ENCODE results near the gene HEPACAM.
A peak's percentile ranks its signal among the peaks of the same experiment; 100 is the strongest.

The HEPACAM gene

GRCh38 chr11:124893781-124894401 lies 42.0 kb downstream of the HEPACAM start:
- Histone ChIP-seq H3K36me3 (ENCODE audit: control insufficient read depth in 4 of 4, insufficient read depth in 4 of 4, low read length in 3 of 4) (peaks cover 0 to 50% (median 3%) of the 10 kb centered on the region in 4 experiments), H3K27ac (ENCODE audit: insufficient read depth in 1 of 2, low read depth in 1 of 2, low read length in 2 of 2, poor library complexity in 1 of 2, severe bottlenecking in 2 of 2) (peak overlapping the region in 1 of 2 experiments; percentile 32), H3K27me3 (replicated peaks in 2 of 5; ENCODE audit: control insufficient read depth in 4 of 5, insufficient read depth in 5 of 5, low read length in 4 of 5) (no peaks in the 10 kb centered on the region), H3K9me3 (ENCODE audit: control extremely low read depth in 1 of 5, control insufficient read depth in 4 of 5, insufficient read depth in 2 of 5, low read depth in 1 of 5, low read length in 4 of 5) (no peaks in the 10 kb centered on the region), H3K4me3 (ENCODE audit: control insufficient read depth in 1 of 7, extremely low read depth in 1 of 7, insufficient read depth in 4 of 7, low read depth in 2 of 7, low read length in 6 of 7) (no peak overlapping the region), H3K4me1 (ENCODE audit: control extremely low read depth in 1 of 4, control insufficient read depth in 4 of 4, insufficient read depth in 4 of 4, low read length in 3 of 4) (peaks cover 2 to 60% (median 39%) of the 10 kb centered on the region in 4 experiments)
- no peak for DNase-seq
- ChIA-PET POLR2A (interaction anchor here (2.0 kb wide), 1 partner anchor 18 kb away, joined by 5 read pairs; no protein-coding TSS in a partner anchor), CTCF (interaction anchor here (0.6 to 5.3 kb wide), 3 partner anchors 12 to 99 kb away, joined by 3 to 39 read pairs (median 19); no protein-coding TSS in a partner anchor)
- 98% methylated on average over 12 of the region's 14 CpGs for WGBS (ENCODE audit: insufficient coverage)

- peaks cover 0 to 53% (median 7%) of the 10 kb centered on the region in 4 experiments for H3K36me3 ChIP-seq (ENCODE audit: control insufficient read depth in 4 of 4, insufficient read depth in 4 of 4, low read length in 3 of 4)
- 54% methylated on average over 8 of the region's 9 CpGs for WGBS (ENCODE audit: insufficient coverage)
- peaks cover 2 to 50% (median 29%) of the 10 kb centered on the region in 4 experiments for H3K4me1 ChIP-seq (ENCODE audit: control extremely low read depth in 1 of 4, control insufficient read depth in 4 of 4, insufficient read depth in 4 of 4, low read length in 3 of 4)
- peak; percentile 58 to 86 (median 78) for DNase-seq
- ChIA-PET POLR2A (interaction anchor here (1.0 to 2.0 kb wide), 2 partner anchors 11 to 17 kb away, joined by 3 to 5 read pairs; no protein-coding TSS in a partner anchor), CTCF (interaction anchor here (1.0 to 5.3 kb wide), 6 partner anchors 10 to 55 kb away, joined by 3 to 39 read pairs (median 4); partner anchors contain the start of gene ROBO3)
- no peaks in the 10 kb centered on the region for H3K9me3 ChIP-seq (ENCODE audit: control extremely low read depth in 1 of 5, control insufficient read depth in 4 of 5, insufficient read depth in 2 of 5, low read depth in 1 of 5, low read length in 4 of 5)
- H3K27ac ChIP-seq (ENCODE audit: insufficient read depth in 1 of 2, low read depth in 1 of 2, low read length in 2 of 2, poor library complexity in 1 of 2, severe bottlenecking in 2 of 2) = peak overlapping the region in 1 of 2 experiments; percentile 30
- H3K4me3 ChIP-seq (ENCODE audit: control insufficient read depth in 1 of 7, extremely low read depth in 1 of 7, insufficient read depth in 4 of 7, low read depth in 2 of 7, low read length in 6 of 7) = no peak overlapping the region
- H3K27me3 ChIP-seq (replicated peaks in 2 of 5; ENCODE audit: control insufficient read depth in 4 of 5, insufficient read depth in 5 of 5, low read length in 4 of 5) = no peaks in the 10 kb centered on the region
These were observed 42.9 kb downstream of the HEPACAM start for GRCh38 chr11:124892750-124893454.

DNA sequence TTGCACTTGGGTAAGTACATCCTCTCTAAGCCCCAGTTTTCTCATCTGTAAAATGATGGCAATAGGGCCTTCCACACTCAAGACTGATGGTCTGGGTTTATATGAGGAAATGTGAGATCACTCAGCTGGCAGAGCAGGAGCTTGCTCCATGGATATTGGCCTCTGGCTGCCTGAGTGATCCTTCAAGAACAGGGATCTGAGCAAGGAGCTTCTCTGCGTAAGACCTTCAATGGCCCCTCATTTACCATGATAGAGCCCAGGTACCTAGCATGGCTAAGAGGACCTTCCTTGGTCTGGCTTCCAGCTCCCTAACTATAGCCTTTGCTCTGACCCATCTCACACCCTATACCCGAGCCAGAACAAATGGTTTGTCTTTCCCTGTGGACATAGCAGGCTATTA lies 43.7 kb downstream of the HEPACAM start:
- WGBS (ENCODE audit: insufficient coverage) = 100% methylated on average over 2 of the region's 2 CpGs
- Histone ChIP-seq H3K4me3 (ENCODE audit: control insufficient read depth in 1 of 7, extremely low read depth in 1 of 7, insufficient read depth in 4 of 7, low read depth in 2 of 7, low read length in 6 of 7) (no peak overlapping the region), H3K4me1 (ENCODE audit: control extremely low read depth in 1 of 4, control insufficient read depth in 4 of 4, insufficient read depth in 4 of 4, low read length in 3 of 4) (peaks cover 2 to 42% (median 22%) of the 10 kb centered on the region in 4 experiments), H3K9me3 (ENCODE audit: control extremely low read depth in 1 of 5, control insufficient read depth in 4 of 5, insufficient read depth in 2 of 5, low read depth in 1 of 5, low read length in 4 of 5) (no peaks in the 10 kb centered on the region), H3K27me3 (replicated peaks in 2 of 5; ENCODE audit: control insufficient read depth in 4 of 5, insufficient read depth in 5 of 5, low read length in 4 of 5) (no peaks in the 10 kb centered on the region), H3K27ac (ENCODE audit: insufficient read depth in 1 of 2, low read depth in 1 of 2, low read length in 2 of 2, poor library complexity in 1 of 2, severe bottlenecking in 2 of 2) (no peak overlapping the region), H3K36me3 (ENCODE audit: control insufficient read depth in 4 of 4, insufficient read depth in 4 of 4, low read length in 3 of 4) (peaks cover 0 to 57% (median 11%) of the 10 kb centered on the region in 4 experiments)
- ChIA-PET POLR2A (interaction anchor here (2.0 kb wide), 1 partner anchor 16 kb away, joined by 5 read pairs; no protein-coding TSS in a partner anchor), CTCF (interaction anchor here (1.0 to 5.3 kb wide), 6 partner anchors 11 to 54 kb away, joined by 3 to 39 read pairs (median 4); partner anchors contain the start of gene ROBO3)
- no peak for DNase-seq

DNA sequence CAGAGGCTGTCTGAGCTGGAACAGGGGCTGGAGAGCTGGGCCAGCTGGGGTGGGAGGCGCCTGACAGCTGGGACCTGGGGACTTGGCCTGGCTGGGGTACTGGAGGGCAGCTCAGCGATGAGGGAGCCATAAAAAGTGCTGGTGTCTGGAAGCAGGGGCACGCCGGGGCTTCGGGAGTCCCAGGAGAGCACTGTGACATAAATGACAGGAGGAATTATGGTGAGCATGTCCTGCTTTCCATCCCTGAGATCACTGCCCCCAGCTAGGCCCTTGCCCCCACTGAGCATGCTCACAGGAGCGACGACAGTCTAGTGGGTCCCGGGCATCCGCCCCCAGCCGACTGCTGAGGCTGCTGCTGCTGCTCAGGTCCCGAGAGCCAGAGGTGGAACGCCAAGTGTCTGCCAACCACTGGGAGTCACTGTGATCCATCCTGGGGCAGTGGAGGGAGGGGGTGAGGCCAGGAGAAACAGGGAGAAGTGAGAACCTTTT lies 44.4 kb downstream of the HEPACAM start:
- CTCF ChIA-PET = interaction anchor here (1.2 to 5.3 kb wide), 6 partner anchors 10 to 26 kb away, joined by 3 to 39 read pairs (median 4); partner anchors contain the start of gene ROBO3
- Histone ChIP-seq H3K9me3 (ENCODE audit: control extremely low read depth in 1 of 5, control insufficient read depth in 4 of 5, insufficient read depth in 2 of 5, low read depth in 1 of 5, low read length in 4 of 5) (no peaks in the 10 kb centered on the region), H3K36me3 (ENCODE audit: control insufficient read depth in 4 of 4, insufficient read depth in 4 of 4, low read length in 3 of 4) (peaks cover 0 to 64% (median 11%) of the 10 kb centered on the region in 4 experiments), H3K27me3 (replicated peaks in 2 of 5; ENCODE audit: control insufficient read depth in 4 of 5, insufficient read depth in 5 of 5, low read length in 4 of 5) (no peaks in the 10 kb centered on the region), H3K4me3 (ENCODE audit: control insufficient read depth in 1 of 7, extremely low read depth in 1 of 7, insufficient read depth in 4 of 7, low read depth in 2 of 7, low read length in 6 of 7) (no peak overlapping the region), H3K27ac (ENCODE audit: insufficient read depth in 1 of 2, low read depth in 1 of 2, low read length in 2 of 2, poor library complexity in 1 of 2, severe bottlenecking in 2 of 2) (no peak overlapping the region), H3K4me1 (ENCODE audit: control extremely low read depth in 1 of 4, control insufficient read depth in 4 of 4, insufficient read depth in 4 of 4, low read length in 3 of 4) (peaks cover 2 to 35% (median 16%) of the 10 kb centered on the region in 4 experiments)
- POLR2A ChIA-PET = interaction anchor here (1.5 kb wide), 1 partner anchor 15 kb away, joined by 4 read pairs; no protein-coding TSS in a partner anchor
- 96% methylated on average over 12 of the region's 12 CpGs for WGBS (ENCODE audit: insufficient coverage)
- no peak for DNase-seq

GRCh38 chr11:124890683-124891372 lies 45.0 kb downstream of the HEPACAM start:
- WGBS (ENCODE audit: insufficient coverage) = 100% methylated on average over 6 of the region's 9 CpGs
- H3K9me3 ChIP-seq (ENCODE audit: control extremely low read depth in 1 of 5, control insufficient read depth in 4 of 5, insufficient read depth in 2 of 5, low read depth in 1 of 5, low read length in 4 of 5) = no peaks in the 10 kb centered on the region
- ChIA-PET CTCF (interaction anchor here (1.1 to 5.3 kb wide), 5 partner anchors 9 to 24 kb away, joined by 3 to 39 read pairs (median 4); no protein-coding TSS in a partner anchor), POLR2A (interaction anchor here (1.5 kb wide), 1 partner anchor 14 kb away, joined by 4 read pairs; no protein-coding TSS in a partner anchor)
- no peaks in the 10 kb centered on the region for H3K27me3 ChIP-seq (replicated peaks in 2 of 5; ENCODE audit: control insufficient read depth in 4 of 5, insufficient read depth in 5 of 5, low read length in 4 of 5)
- H3K27ac ChIP-seq (ENCODE audit: insufficient read depth in 1 of 2, low read depth in 1 of 2, low read length in 2 of 2, poor library complexity in 1 of 2, severe bottlenecking in 2 of 2) = no peak overlapping the region
- H3K4me3 ChIP-seq (ENCODE audit: control insufficient read depth in 1 of 7, extremely low read depth in 1 of 7, insufficient read depth in 4 of 7, low read depth in 2 of 7, low read length in 6 of 7) = no peak overlapping the region
- peaks cover 0 to 66% (median 11%) of the 10 kb centered on the region in 4 experiments for H3K36me3 ChIP-seq (ENCODE audit: control insufficient read depth in 4 of 4, insufficient read depth in 4 of 4, low read length in 3 of 4)
- peaks cover 2 to 29% (median 13%) of the 10 kb centered on the region in 4 experiments for H3K4me1 ChIP-seq (ENCODE audit: control extremely low read depth in 1 of 4, control insufficient read depth in 4 of 4, insufficient read depth in 4 of 4, low read length in 3 of 4)
- no peak for DNase-seq

DNA sequence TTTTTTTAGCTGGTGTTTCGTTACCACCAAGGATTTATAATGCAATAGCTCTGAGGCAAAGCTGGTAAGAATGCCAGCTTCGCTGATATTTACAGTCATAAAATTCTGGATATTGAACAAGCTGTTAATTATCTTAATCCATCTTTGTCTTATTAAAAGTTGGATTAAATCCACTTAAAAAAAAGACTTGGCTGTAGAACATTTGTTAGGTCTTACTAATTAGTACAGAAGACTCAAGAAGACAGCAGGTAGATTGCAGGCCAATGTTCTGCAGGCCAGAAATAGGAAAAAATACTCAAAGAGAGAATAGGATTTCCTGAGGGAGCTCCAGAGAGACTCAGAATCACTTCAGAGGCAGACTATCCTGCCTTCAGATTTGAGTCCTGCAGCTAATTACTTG lies 45.7 kb downstream of the HEPACAM start:
- DNase-seq = no peak
- H3K27me3 ChIP-seq (replicated peaks in 2 of 5; ENCODE audit: control insufficient read depth in 4 of 5, insufficient read depth in 5 of 5, low read length in 4 of 5) = no peaks in the 10 kb centered on the region
- POLR2A ChIA-PET = interaction anchor here (1.5 kb wide), 1 partner anchor 14 kb away, joined by 4 read pairs; no protein-coding TSS in a partner anchor
- CTCF ChIA-PET = interaction anchor here (1.1 to 5.3 kb wide), 4 partner anchors 9 to 23 kb away, joined by 3 to 39 read pairs (median 4); no protein-coding TSS in a partner anchor
- no peaks in the 10 kb centered on the region for H3K9me3 ChIP-seq (ENCODE audit: control extremely low read depth in 1 of 5, control insufficient read depth in 4 of 5, insufficient read depth in 2 of 5, low read depth in 1 of 5, low read length in 4 of 5)
- peaks cover 0 to 68% (median 12%) of the 10 kb centered on the region in 4 experiments for H3K36me3 ChIP-seq (ENCODE audit: control insufficient read depth in 4 of 4, insufficient read depth in 4 of 4, low read length in 3 of 4)
- no peak overlapping the region for H3K4me3 ChIP-seq (ENCODE audit: control insufficient read depth in 1 of 7, extremely low read depth in 1 of 7, insufficient read depth in 4 of 7, low read depth in 2 of 7, low read length in 6 of 7)
- WGBS (ENCODE audit: insufficient coverage) = 100% methylated on average over 1 of the region's 2 CpGs
- no peak overlapping the region for H3K27ac ChIP-seq (ENCODE audit: insufficient read depth in 1 of 2, low read depth in 1 of 2, low read length in 2 of 2, poor library complexity in 1 of 2, severe bottlenecking in 2 of 2)
- peaks cover 2 to 26% (median 13%) of the 10 kb centered on the region in 4 experiments for H3K4me1 ChIP-seq (ENCODE audit: control extremely low read depth in 1 of 4, control insufficient read depth in 4 of 4, insufficient read depth in 4 of 4, low read length in 3 of 4)

Measured in common myeloid progenitor, CD34-positive (primary cell).